B cell (primary cell): ENCODE measurements around the gene RNF38.
"Not testable (repeated sequence)": the region's sequence is repeated elsewhere in the genome, so short reads cannot be mapped to it uniquely, and the experiment has no call there.

Source experiments
- CTCF ChIP-seq: fragments of 200-600 bp; IDR thresholded peaks from one replicate; pipeline ENCODE4 v1.8.0; 2022; ENCODE audit warnings: antibody characterized with exemption, mild to moderate bottlenecking
- EZH2 ChIP-seq: IDR thresholded peaks from 2 replicates; pipeline ENCODE4 v1.6.1; 2012; ENCODE audit warnings: borderline replicate concordance, low read depth, mild to moderate bottlenecking, moderate library complexity, low read length; ENCODE audit not compliant: insufficient read depth, poor library complexity, severe bottlenecking

- TF ChIP-seq CTCF, EZH2: not testable (repeated sequence)
Measured at GRCh38 chr9:36411410-36411809, 11.3 kb upstream of the RNF38 start.
